PC-3 (cell line): Measurements from ENCODE around the gene TRUB1.

ENCODE experiments used
- EZH2 ChIP-seq: fragments of 300-600 bp; sonication (generic); IDR thresholded peaks from one replicate; pipeline ENCODE4 v1.6.1; 2017; ENCODE audit warnings: antibody characterized with exemption, mild to moderate bottlenecking, low read length; ENCODE audit not compliant: unreplicated experiment
- TF ChIP-seq, protein P1 (sequence below): fragments of 300-600 bp; sonication (generic); conservative IDR thresholded peaks from 2 replicates; pipeline ENCODE4 v1.5.1; 2017; ENCODE audit warnings: antibody characterized with exemption, low read depth, mild to moderate bottlenecking, low read length

DNA sequence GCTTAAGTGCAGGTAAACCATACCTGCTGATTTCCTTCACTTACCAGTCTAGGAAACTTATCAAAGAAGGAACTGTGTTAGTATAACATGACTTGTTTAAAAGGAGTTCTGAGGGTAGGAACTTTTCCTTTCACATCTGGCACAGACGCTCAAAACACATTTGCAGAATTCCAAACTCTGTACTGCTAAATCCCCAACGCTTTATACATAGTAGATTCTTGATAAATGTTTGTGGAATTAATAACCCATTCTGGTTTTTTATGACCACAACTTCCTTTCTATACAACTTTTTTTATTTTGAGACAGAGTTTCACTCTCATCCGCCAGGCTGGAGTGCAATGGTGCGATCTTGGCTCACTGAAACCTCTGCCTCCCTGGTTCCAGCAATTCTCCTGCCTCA is 7.7 kb upstream of the TRUB1 start:
- TF ChIP-seq, protein P1, sequence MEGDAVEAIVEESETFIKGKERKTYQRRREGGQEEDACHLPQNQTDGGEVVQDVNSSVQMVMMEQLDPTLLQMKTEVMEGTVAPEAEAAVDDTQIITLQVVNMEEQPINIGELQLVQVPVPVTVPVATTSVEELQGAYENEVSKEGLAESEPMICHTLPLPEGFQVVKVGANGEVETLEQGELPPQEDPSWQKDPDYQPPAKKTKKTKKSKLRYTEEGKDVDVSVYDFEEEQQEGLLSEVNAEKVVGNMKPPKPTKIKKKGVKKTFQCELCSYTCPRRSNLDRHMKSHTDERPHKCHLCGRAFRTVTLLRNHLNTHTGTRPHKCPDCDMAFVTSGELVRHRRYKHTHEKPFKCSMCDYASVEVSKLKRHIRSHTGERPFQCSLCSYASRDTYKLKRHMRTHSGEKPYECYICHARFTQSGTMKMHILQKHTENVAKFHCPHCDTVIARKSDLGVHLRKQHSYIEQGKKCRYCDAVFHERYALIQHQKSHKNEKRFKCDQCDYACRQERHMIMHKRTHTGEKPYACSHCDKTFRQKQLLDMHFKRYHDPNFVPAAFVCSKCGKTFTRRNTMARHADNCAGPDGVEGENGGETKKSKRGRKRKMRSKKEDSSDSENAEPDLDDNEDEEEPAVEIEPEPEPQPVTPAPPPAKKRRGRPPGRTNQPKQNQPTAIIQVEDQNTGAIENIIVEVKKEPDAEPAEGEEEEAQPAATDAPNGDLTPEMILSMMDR: no peak
- no peak for TF ChIP-seq EZH2
